Jurkat, Clone E6-1 (cell line): ENCODE data around the gene DAPK2.
"Not testable (repeated sequence)": the region's sequence is repeated elsewhere in the genome, so short reads cannot be mapped to it uniquely, and the experiment has no call there.

ENCODE experiments used
- DNase-seq: peaks from one replicate; pipeline ENCODE4 v3.0.0-alpha.2; 2011; ENCODE audit warnings: low read depth, low spot score
- H3K4me3 ChIP-seq: 2 replicates; pipeline ENCODE4 v1.5.1; 2011; ENCODE audit warnings: mild to moderate bottlenecking, low read length, control low read depth, moderate library complexity

DAPK2 gene

DNA sequence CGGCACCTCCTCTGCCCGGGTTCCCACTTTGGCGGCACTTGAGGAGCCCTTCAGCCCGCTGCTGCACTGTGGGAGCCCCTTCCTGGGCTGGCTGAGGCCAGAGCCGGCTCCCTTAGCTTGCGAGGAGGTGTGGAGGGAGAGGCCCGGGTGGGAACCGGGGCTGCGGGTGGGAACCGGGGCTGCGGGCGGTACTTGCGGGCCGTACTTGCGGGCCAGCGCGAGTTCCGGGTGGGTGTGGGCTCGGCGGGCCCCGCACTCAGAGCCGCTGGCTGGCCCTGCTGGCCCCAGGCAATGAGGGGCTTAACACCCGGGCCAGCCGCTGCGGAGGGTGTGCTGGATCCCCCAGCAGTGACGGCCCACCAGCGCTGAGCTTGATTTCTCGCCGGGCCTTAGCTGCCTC lies 14.4 kb upstream of the DAPK2 start:
- no peak for DNase-seq

DNA sequence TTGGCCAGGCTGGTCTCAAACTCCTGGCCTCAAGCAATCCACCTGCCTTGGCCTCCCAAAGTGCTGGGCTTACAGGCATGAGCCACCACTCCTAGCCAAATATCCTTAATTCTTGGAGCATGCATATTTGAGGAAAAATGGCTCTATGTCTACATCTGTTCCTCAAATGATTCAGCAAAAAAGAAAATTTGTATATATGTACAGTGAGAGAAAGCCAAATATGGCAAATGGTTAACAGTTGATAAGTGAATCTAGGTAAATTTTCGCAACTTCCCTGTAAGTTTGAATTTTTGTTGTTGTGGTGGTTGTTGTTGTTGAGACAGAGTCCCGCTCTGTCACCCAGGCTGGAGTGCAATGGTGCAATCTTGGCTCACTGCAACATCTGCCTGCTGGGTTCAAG lies 12.8 kb upstream of the DAPK2 start:
- not testable (repeated sequence) for H3K4me3 ChIP-seq, DNase-seq

More for the DNA sequence above, 14.4 kb upstream of the DAPK2 start:
- no peak overlapping the region for H3K4me3 ChIP-seq

DNA sequence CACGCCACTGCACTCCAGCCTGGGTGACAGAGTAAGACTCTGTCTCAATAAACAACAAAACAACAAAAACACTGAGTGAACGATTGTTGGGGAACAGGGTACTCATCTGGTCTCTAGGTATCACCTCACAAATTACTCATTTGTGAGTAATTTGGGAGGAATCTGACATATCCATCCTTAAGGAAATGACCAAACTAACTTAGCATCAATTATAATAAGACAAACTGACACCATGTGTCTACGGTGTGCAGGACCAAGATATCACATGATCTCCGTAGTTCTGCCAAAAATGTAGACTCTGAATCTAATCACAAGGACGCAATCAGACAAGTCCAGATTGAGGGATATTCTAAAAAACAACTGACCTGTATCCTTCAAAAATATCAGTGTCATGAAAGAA lies 12.0 kb upstream of the DAPK2 start:
- H3K4me3 ChIP-seq: no peak overlapping the region
- no peak for DNase-seq

DNA sequence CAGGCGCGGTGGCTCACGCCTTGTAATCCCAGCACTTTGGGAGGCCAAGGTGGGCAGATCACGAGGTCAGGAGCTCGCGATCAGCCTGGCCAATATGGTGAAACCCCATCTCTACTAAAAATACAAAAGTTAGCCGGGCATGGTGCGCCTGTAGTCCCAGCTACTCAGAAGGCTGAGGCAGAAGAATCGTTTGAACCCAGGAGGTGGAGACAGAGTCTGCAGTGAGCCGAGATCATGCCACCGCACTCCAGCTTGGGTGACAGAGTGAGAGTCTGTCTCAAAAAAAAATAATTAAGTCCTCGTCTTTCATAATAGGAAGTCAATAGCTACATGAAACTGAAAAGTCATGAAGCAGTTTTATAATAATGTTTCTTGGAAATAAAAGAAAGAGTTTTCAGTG lies 7.4 kb upstream of the DAPK2 start:
- not testable (repeated sequence) for DNase-seq, H3K4me3 ChIP-seq

DNA sequence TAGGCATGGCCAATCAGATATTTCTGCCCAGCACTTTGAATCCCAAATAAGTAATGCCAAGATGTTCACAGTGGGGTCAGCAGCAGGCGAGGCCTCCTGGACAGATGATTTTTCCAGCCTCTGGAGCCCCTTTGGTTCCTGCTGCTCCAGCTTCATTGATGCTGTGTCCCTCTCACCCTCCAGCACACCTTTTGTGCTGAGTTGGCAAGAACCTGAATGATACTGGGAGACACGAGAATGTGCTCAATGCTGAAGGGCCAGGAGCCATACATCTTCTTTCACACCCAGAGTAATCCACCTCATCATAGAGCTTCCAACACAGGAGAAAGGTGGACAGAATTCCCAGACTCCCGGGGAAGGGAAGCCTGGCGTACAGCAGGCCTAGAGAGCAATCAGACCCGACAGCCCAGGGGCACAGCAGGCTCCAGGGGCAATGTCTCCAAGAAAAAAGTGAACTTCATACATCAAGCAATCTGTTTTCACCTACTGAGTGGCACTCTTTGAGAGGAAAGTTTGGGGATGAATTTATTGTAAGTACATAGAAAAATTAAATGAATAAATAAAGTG lies 6.7 kb upstream of the DAPK2 start:
- no peak overlapping the region for H3K4me3 ChIP-seq
- no peak for DNase-seq

DNA sequence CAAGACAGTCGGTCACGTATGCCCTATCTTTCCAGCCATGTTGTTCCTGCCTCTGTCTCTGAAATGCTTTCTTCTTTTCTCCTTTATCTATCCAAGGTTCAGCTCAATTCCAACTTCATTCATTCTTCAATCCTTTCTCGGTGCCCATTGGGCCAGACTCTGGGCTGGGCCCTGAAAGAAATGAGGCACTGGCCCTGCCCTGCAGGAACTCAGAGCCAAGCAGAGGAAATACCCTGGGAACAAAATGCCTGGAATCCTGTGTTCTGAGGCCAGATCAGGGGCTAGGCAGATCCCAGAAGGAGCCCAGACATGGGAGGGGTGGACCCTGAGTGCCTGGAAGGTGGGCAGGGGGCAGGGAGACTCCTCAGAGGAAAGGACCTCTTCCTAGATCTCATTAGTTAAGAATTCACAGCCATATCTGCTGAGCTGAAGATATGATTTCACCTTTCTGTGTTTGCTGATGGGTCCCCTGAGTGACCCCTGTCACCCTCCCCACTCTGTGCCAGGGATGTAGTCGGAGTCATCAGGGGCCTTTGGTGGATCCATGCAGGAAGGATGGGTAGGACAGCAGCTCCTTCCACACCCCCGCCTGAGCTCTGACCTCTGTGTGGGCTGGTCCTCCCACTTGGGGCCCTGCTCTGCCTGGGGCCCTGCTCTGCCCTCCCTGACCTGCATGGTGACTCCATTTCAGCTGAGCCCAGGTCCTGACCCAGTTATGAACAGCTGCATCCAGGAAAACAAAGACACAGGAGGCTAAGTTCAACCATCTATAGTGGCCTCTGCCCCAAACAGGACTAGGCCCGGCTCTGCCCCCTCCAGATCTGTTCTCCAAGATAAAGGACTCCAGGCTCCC lies 5.3 kb upstream of the DAPK2 start:
- no peak for DNase-seq
- no peak overlapping the region for H3K4me3 ChIP-seq

DNA sequence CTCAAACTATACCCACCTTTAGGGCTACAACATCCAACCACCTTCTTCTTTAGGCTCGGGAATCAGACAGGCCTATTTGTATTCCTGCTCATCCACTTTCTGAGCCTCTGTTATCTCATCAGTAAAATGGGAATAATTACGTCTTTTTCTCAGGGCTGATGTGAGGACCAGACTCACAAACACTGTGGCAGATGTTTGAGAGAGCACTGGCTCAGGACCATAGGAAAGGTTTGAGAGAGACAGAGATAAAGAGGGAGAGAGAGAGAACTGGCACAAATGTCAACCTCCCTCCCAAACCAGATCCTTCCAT lies 4.8 kb upstream of the DAPK2 start:
- no peak for DNase-seq
- H3K4me3 ChIP-seq: no peak overlapping the region

DNA sequence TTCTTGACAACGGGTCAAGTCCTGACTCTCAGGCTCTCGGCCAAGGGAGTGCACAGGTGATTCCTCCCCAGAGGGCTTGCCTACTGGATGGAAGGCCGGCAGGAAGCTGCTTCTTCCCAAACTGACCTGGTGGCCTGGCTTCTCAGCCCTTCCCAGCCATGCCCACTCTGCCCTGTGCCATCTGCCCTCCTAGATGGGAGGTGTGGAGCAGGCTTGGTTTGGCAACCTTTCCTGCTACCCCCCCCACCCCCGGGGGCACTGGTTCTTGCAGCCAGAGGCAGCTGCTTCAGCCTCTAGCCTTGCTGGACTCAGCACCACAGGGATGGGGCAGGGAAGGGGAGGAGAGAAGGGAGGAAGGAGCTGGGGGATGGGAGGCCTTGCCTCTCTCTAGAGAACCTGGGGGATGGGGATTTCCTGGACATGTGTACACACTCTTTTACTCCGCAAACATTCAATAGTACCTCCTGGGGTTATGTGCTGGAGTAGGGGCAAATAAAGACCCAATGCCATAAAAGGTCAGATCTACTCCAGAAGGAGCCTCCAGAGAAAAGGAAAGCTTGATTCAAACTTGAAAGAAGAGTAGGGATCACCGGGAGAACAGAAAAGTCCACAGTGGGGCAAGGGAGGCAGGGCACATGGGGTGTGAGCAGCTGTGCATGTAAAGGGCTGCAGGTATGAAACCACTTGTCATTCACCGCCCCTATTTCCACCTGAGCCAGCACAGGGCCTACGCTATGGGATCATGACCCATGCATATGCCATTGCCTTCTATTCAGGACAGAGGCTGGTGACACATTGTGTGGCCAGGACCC lies 4.2 kb upstream of the DAPK2 start:
- no peak for DNase-seq
- no peak overlapping the region for H3K4me3 ChIP-seq

DNA sequence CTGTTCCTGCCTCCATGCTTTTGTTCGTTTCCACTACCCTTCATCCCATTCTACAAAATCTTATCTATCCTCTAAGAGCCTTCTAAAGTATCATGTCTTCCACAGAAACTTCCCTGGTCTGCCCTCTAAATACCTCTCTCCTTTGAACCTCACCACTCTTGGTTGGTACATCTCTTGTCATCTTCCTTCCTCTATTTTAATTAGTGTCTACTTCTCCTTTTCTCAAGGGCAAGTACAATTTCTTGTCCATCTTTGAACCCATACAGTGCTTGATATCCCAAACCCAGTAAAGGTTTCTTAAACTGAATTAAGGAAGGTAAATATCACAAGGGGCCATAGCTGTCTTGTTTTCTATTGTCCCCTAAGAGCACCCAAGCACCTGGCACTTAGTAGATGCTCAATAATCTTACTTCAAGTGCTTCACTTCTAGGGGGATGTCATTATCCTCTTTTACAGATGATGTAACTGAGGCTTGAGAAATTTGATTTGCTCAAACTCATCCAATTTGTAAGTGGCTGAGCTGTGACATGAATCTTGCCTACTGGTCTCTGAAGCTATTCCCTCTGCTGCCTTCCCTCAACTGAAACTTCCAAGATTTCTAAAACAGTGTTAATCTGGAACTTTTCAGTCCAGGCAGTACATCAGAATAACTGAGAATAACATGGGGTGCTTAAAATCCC lies 2.6 kb upstream of the DAPK2 start:
- DNase-seq: no peak
- no peak overlapping the region for H3K4me3 ChIP-seq

DNA sequence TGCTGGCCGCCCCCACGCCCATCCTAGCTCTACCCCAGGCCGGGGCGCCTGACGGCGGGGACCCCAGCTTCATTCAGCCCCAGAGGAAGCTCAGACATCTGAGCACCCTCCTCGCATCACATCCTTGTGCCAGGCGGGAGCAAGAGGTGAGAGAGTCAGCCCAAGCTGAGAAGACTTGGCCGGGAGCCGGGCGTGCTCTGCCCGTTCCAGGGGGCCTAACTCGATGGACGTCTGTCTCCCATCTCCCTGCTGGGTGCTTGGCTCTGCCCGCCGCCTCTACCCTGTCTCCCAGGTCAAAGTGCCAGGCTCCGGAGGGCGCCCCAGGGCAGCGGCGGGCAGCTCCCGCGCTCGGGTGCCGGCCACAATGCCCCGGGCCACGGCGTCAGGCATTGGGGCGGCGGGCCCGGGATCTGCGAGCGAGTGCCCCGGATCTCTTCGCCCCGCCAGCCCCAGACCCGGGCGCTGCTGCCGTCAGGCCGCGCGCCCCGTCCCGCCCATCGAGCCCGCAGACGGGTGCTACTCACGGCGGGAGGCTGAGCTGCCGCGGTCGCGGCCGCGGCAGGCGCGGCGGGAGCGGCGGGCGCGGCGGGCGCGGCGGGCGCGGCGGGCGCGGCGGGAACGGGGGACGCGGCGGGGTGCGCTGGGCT lies 388 bp downstream of the DAPK2 start:
- DNase-seq: no peak

DNA sequence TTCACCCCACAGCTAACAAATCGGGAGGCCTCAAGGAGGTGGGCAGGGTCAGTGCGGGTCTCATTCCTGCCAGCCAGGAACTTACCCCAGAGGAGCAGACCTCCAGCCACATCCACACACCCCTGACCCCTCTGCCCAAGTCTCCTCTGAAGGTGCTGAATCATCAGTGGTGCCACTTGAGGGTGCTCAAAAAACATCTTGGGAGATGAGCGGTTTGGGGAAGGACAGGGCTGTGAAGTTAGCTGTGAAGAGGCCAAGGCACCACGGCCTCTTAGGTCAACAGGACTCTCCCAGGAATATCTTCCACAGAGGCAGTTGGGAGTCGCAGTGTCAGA lies 1.2 kb downstream of the DAPK2 start:
- H3K4me3 ChIP-seq: no peak overlapping the region
- no peak for DNase-seq

More for the DNA sequence above, 388 bp downstream of the DAPK2 start:
- H3K4me3 ChIP-seq: peak overlapping the region; percentile 54; the same call in 1 of the 2 replicates

DNA sequence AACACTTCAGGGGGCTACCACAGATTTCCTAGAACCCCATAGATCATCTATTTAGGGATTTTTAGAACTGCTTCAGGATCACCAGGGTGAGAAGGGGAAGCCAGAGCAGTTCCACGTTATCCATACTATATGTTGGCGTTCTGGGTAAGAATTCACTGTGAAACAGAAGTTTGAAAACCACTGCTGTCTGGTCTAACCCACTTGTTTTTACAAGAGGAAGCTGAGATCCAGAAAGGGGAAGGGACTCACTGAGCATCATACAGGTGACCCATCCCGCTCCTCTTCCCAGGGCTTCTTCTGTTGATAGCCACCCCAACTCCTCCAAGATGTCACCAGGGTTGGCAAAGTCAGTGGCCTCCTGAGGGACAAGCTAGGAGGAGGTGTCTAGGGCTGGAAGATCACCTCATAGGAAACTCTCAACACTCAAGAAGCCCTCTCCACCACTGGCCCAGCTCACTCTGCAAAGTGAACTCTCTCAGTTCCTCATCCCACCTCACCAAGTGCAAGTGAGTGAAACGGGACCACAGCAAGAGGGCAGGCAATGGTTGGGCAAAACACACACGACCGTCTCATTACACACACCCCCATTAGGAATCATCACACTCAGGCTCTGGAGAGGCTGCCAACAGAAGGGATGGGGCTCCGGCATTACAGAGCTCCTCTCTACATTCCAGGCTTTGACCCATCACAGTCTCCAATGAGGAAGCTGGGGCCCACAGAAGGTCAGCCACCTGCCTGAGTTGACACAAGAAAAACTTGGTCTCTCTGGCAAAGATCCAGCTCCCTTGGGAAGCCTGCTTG lies 1.8 kb downstream of the DAPK2 start:
- no peak for DNase-seq
- H3K4me3 ChIP-seq: no peak overlapping the region

DNA sequence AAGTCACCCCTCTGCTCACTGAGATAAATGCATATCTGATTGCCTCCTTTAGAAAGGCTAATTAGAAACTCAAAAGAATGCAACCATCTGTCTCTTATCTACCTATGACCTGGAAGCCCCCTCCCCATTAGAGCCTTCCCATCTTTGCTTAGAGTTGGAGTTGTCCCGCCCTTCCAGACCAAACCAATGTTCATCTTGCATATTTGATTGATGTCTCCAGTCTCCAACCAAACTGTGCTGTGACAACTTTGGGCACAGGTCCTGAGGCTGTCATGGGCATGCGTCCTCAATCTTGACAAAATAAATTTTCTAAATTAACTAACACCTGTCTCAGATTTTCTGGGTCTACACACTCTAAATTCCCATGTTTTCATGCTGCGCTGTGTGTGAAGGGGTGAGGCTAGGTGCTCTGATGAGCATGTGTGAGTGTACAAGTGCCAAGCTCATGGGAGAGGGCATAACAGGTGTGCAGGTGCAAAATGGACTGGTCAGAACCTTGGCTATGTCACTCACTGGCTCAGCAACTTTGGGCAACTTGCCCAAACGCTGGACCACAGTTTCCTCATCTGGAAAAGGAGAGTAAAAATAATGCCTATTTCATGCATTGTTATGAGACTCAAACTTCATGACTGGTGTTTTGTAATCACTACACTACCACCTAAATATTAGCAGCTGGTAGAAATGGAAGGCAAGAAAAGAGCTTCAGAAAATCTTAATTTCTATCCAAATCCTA lies 7.2 kb downstream of the DAPK2 start:
- peak; percentile 20 for DNase-seq
- H3K4me3 ChIP-seq: no peak overlapping the region

DNA sequence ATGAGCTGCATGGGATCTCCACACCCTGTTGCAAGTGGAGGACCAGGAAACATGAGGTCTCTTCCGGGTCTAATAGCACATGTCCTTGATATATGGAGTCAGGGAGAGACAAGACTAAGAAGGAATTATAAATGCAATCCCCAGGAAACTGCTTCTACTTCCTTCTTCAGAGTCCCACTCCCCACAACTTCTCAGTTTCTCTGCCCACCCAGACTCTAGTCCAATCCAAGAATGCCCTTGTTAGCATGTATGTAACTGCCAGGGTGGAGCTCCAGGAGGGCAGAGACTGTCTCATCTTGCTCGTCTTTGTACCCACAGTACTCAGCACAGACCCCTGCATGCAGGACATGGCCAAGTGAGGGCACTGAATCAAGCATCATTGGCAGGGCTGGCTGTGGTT lies 8.3 kb downstream of the DAPK2 start:
- no peak for DNase-seq
- H3K4me3 ChIP-seq: no peak overlapping the region

DNA sequence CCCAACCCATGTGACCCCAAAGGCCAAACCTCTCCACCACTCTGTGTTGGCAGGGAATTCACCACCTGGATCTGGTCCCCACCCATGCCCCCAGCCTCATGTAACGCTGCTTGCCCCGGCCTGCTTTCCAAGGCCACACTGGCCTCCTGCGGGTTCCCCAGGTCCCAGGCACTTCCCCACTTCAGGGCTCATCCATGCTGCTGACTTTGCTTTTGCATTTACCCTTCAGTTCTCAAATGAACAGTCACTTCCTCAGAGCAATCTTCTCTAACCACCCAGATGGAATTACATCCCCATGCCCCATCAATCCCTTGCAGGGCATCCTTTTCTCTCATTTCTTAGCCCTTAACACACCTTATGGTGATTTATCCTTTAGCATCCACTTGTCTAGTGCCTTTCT lies 9.2 kb downstream of the DAPK2 start:
- DNase-seq: no peak
- no peak overlapping the region for H3K4me3 ChIP-seq

DNA sequence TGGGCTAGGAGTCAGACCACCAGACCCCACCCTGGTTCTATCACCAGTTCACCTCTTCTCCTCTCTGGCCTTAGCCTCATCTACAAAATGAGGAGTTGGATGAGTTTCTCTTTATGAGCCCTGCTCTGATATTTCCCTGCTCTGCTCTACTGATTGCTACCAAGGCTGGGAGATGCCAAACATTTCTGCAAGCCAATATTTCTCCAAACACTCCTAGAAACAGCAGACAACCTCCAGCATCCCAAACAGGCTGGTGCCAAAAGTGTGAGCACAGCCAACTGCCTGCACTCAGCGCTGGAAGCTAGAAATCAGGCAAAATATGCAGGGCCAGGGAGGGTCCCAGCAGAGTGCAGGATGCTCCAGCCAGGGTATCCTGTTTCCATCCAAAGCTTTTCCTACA lies 10.8 kb downstream of the DAPK2 start:
- no peak for DNase-seq
- no peak overlapping the region for H3K4me3 ChIP-seq

DNA sequence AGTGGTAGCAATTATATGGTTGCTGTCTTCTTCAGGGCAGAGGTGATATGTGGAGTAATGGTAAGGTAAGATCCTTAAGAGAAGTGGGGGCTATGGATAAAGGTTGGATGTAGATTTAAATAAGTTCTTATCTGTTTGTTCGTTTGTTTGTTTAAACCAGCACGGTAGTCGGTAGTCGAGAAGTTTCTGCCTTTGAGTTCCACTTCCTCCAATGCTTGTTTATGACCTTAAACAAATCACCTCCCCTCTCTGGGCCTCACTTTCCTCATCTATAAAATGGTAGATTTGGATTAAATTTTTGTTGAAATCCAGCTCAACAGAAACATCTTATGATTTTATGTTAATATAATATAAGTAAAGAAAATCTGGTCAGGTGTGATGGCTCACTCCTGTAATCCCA lies 11.8 kb downstream of the DAPK2 start:
- DNase-seq: no peak
- H3K4me3 ChIP-seq: no peak overlapping the region

DNA sequence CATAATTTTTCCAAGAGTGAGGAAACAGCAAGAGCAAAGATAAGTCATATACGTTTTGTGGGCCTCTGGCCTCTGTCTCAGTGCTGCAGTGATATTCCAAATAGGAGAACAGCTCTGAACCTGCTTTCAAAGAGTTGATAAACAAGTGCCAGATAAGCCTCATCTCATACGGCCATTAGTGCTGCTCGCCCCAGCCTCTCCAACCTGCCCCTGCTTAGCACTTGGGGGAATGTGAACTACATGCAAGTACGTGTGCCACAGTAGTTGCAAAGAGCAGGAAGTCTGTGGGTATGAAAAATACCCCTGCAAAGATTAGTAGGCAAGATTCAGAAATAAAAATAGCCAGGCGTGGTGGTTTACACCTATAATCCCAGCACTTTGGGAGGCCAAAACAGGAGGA lies 14.0 kb downstream of the DAPK2 start:
- no peak overlapping the region for H3K4me3 ChIP-seq
- DNase-seq: no peak
